Liver (tissue), 3 donors: ENCODE results near the gene SH3BGRL.
"Not testable (repeated sequence)": the region's sequence is repeated elsewhere in the genome, so short reads cannot be mapped to it uniquely, and the experiment has no call there.

Experiments
- ATF3 ChIP-seq: IDR thresholded peaks from 2 replicates; pipeline ENCODE4 v1.6.1; 2016; ENCODE audit warnings: antibody characterized with exemption
- CTCF ChIP-seq: fragments of 150-350 bp; IDR thresholded peaks from 2 replicates; pipeline ENCODE4 v1.5.1; 2017; ENCODE audit warnings: improper control_type of control experiment, low read depth, low read length; ENCODE audit not compliant: missing input control
- NR2F2 ChIP-seq: IDR thresholded peaks from 2 replicates; pipeline ENCODE4 v1.6.1; 2016; ENCODE audit warnings: antibody characterized with exemption
- RAD21 ChIP-seq, 2 donors: IDR thresholded peaks; 2 replicates each; pipeline ENCODE4 v1.6.1; 2016; ENCODE audit warnings: antibody characterized with exemption in 2 of 2, mild to moderate bottlenecking in 2 of 2
- SP1 ChIP-seq: IDR thresholded peaks from 2 replicates; pipeline ENCODE4 v1.6.1; 2018; ENCODE audit warnings: antibody characterized with exemption, mild to moderate bottlenecking
- YY1 ChIP-seq: IDR thresholded peaks from 2 replicates; pipeline ENCODE4 v1.6.1; 2016; ENCODE audit warnings: antibody characterized with exemption, mild to moderate bottlenecking
- ZBTB33 ChIP-seq: IDR thresholded peaks from 2 replicates; pipeline ENCODE4 v1.6.1; 2016; ENCODE audit warnings: antibody characterized with exemption
- donor health status: healthy.
- donor health status: healthy.

GRCh38 chrX:81345296-81345695, 143.4 kb downstream of the SH3BGRL start:
- not testable (repeated sequence) for TF ChIP-seq CTCF; YY1; SP1; ATF3; RAD21 (IDR thresholded peaks at IDR 0.05); NR2F2; ZBTB33
